Measurements from ENCODE around the gene APRT.

The APRT gene

DNA sequence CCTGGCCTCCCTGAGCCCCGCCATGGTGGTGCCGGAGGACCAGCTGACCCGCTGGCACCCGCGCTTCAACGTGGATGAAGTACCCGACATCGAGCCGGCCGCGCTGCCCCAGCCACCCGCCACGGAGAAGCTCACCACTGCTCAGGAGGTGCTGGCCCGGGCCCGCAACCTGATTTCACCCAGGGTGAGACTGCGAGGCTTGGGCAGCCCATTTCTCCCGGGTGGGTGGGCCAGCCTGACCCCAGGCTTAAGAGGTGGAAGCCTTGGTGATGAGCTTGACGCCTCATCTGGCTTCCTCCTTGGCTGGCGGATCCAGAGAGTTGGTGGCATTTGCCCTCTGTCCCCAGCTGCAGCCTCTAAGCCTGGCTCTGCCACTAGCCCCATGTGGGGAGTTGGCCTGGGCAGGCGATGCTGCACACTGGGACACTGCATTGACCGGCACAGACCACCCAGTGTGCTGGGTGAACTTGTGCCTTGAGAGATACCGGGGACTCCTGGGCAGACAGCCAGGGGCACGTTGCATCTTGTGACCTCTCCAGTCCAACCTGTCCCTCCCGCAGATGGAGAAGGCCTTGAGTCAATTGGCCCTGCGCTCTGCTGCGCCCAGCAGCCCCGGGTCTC is 5.1 kb downstream of the APRT start:
- no peak overlapping the region for H3K4me2 ChIP-seq (ENCODE audit: low read length)
- WGBS (ENCODE audit: extremely low coverage, insufficient coverage, low lambda C conversion rate) = no CpG with 5 or more reads among the region's 27 CpGs

DNA sequence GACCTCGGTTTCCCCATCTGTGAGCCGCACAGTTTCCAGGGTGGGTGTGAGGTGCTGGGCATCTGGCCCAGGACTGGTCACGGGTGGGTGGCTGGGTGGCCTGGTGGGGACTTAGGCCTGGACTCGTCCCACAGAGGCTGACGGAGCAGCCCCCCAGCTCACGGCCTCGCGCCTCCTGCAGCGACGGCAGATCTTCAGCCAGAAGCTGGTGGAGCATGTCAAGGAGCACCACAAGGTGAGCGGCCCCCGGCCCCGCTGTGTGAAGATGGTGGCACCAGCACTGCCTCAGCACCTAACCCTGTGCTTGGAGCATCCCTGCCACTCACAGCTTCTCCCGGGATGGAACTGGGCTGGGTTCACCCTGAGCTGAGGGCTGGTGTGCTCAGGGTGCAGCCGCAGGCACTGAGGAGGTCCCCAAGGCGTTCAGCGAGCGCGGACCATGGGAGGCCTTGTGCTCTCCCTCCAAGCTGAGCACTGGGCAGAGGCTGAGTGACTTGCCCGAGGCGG is 5.8 kb downstream of the APRT start:
- no peaks in the 10 kb centered on the region for H3K4me1 ChIP-seq (ENCODE audit: control insufficient read depth, low read depth, low read length)
- no peak overlapping the region for H2BK120ac ChIP-seq (ENCODE audit: low read depth, low read length)
- no CpG with 5 or more reads among the region's 21 CpGs for WGBS (ENCODE audit: extremely low coverage, insufficient coverage, low lambda C conversion rate)
- no peak for DNase-seq
- no peak overlapping the region for H3K9ac ChIP-seq (ENCODE audit: low read length)
- no peak overlapping the region for H3K27ac ChIP-seq (ENCODE audit: low read depth, low read length)
- peaks cover 20% of the 10 kb centered on the region for H3K36me3 ChIP-seq (ENCODE audit: control insufficient read depth, insufficient read depth, low read length)
- no peak overlapping the region for H4K8ac ChIP-seq (ENCODE audit: low read depth, low read length)
- no peak overlapping the region for H2AK5ac ChIP-seq (ENCODE audit: low read length)
- no peak overlapping the region for H2BK5ac ChIP-seq (ENCODE audit: low read length)
- no peak overlapping the region for H4K5ac ChIP-seq (ENCODE audit: low read length)
- H3K4me2 ChIP-seq (ENCODE audit: low read length) = no peak overlapping the region
- no peak overlapping the region for H3K18ac ChIP-seq (ENCODE audit: low read length)
- no peak overlapping the region for H3K4ac ChIP-seq (ENCODE audit: low read depth, low read length)
- peaks cover 24% of the 10 kb centered on the region for H3K79me2 ChIP-seq (ENCODE audit: control insufficient read depth, insufficient read depth, low read length)
- H3K4me3 ChIP-seq (ENCODE audit: low read length) = no peak overlapping the region
- peaks cover 12% of the 10 kb centered on the region for H3K79me1 ChIP-seq (ENCODE audit: low read length)
- H3K56ac ChIP-seq (ENCODE audit: low read length) = no peak overlapping the region
- no peaks in the 10 kb centered on the region for H3K27me3 ChIP-seq (ENCODE audit: insufficient read depth, low read length, poor library complexity)
- H2BK15ac ChIP-seq (replicated peaks; ENCODE audit: low read depth) = no peak overlapping the region
- no peak overlapping the region for H3K23ac ChIP-seq (ENCODE audit: low read length)

More for the DNA sequence above, 5.1 kb downstream of the APRT start:
- no peaks in the 10 kb centered on the region for H3K27me3 ChIP-seq (ENCODE audit: insufficient read depth, low read length, poor library complexity)
- H3K27ac ChIP-seq (ENCODE audit: low read depth, low read length) = no peak overlapping the region
- no peak overlapping the region for H3K18ac ChIP-seq (ENCODE audit: low read length)
- H4K8ac ChIP-seq (ENCODE audit: low read depth, low read length) = no peak overlapping the region
- no peak overlapping the region for H4K5ac ChIP-seq (ENCODE audit: low read length)
- peaks cover 30% of the 10 kb centered on the region for H3K79me2 ChIP-seq (ENCODE audit: control insufficient read depth, insufficient read depth, low read length)
- H2BK15ac ChIP-seq (replicated peaks; ENCODE audit: low read depth) = no peak overlapping the region
- H3K4me3 ChIP-seq (ENCODE audit: low read length) = no peak overlapping the region
- H2BK5ac ChIP-seq (ENCODE audit: low read length) = no peak overlapping the region
- DNase-seq = no peak
- H2AK5ac ChIP-seq (ENCODE audit: low read length) = no peak overlapping the region
- H3K9ac ChIP-seq (ENCODE audit: low read length) = no peak overlapping the region
- H3K56ac ChIP-seq (ENCODE audit: low read length) = no peak overlapping the region
- no peak overlapping the region for H3K23ac ChIP-seq (ENCODE audit: low read length)
- no peaks in the 10 kb centered on the region for H3K4me1 ChIP-seq (ENCODE audit: control insufficient read depth, low read depth, low read length)
- H2BK120ac ChIP-seq (ENCODE audit: low read depth, low read length) = no peak overlapping the region
- H3K36me3 ChIP-seq (ENCODE audit: control insufficient read depth, insufficient read depth, low read length) = peaks cover 20% of the 10 kb centered on the region
- H3K4ac ChIP-seq (ENCODE audit: low read depth, low read length) = no peak overlapping the region
- H3K79me1 ChIP-seq (ENCODE audit: low read length) = peaks cover 12% of the 10 kb centered on the region

DNA sequence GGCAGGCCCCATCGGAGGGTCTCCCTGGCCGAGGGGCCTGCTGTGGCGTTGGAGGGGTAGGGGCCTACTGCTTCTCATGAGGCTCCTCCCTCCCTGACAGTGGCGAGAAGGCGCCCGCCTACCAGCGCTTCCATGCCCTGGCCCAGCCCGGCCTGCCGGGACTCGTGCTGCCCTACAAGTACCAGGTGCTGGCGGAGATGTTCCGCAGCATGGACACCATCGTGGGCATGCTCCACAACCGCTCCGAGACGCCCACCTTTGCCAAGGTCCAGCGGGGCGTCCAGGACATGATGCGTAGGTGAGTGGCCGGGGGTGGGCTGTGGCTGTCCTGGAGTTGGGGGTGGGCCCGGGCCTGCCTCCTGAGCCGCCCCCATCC is 6.4 kb downstream of the APRT start:
- no peak overlapping the region for H3K4ac ChIP-seq (ENCODE audit: low read depth, low read length)
- H4K5ac ChIP-seq (ENCODE audit: low read length) = no peak overlapping the region
- no peak overlapping the region for H3K4me2 ChIP-seq (ENCODE audit: low read length)
- H3K79me1 ChIP-seq (ENCODE audit: low read length) = peaks cover 9% of the 10 kb centered on the region
- no peak overlapping the region for H3K18ac ChIP-seq (ENCODE audit: low read length)
- peaks cover 20% of the 10 kb centered on the region for H3K36me3 ChIP-seq (ENCODE audit: control insufficient read depth, insufficient read depth, low read length)
- no peak overlapping the region for H4K8ac ChIP-seq (ENCODE audit: low read depth, low read length)
- H3K27me3 ChIP-seq (ENCODE audit: insufficient read depth, low read length, poor library complexity) = no peaks in the 10 kb centered on the region
- H3K9ac ChIP-seq (ENCODE audit: low read length) = peak overlapping the region; percentile 98
- peak overlapping the region; percentile 92 for H3K56ac ChIP-seq (ENCODE audit: low read length)
- no peaks in the 10 kb centered on the region for H3K4me1 ChIP-seq (ENCODE audit: control insufficient read depth, low read depth, low read length)
- no peak overlapping the region for H2BK5ac ChIP-seq (ENCODE audit: low read length)
- no peak for DNase-seq
- H3K23ac ChIP-seq (ENCODE audit: low read length) = no peak overlapping the region
- peaks cover 18% of the 10 kb centered on the region for H3K79me2 ChIP-seq (ENCODE audit: control insufficient read depth, insufficient read depth, low read length)
- no peak overlapping the region for H3K4me3 ChIP-seq (ENCODE audit: low read length)
- H2BK15ac ChIP-seq (replicated peaks; ENCODE audit: low read depth) = no peak overlapping the region
- H2BK120ac ChIP-seq (ENCODE audit: low read depth, low read length) = no peak overlapping the region
- WGBS (ENCODE audit: extremely low coverage, insufficient coverage, low lambda C conversion rate) = no CpG with 5 or more reads among the region's 22 CpGs
- H2AK5ac ChIP-seq (ENCODE audit: low read length) = no peak overlapping the region
- no peak overlapping the region for H3K27ac ChIP-seq (ENCODE audit: low read depth, low read length)

DNA sequence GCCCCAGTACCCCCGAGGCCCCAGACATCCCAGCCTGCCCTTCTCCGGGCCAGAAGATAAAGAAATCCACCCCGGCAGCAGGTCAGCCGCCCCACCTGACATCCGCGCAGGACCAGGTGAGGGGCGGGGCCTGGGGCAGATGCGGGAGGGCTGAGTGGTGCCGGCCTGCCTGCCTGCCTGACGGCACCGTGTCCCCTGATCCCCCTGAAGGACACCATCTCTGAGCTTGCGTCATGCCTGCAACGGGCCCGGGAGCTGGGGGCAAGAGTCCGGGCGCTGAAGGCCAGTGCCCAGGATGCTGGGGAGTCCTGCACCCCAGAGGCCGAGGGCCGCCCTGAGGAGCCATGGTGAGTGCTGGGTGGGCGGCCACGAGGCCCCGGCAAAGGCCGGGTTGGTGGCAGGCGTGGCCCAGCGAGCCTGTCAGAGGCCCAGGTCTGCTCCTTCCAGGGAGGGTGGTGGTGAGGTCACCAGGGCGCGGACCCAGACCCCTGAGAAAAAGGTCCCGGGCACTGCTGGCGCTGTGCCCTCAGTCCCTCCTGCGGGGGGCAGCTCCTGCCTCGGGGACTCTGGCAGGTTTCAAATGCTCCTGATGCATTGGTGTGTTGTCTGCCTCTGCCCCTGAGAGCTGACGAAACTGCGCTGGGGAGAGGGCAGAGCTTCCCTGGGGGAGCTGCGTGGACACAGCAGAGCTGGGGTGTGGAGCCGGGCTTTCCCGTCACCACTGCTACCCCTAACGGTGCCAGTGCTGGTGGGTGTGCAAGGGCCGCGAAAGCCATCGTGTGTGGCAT is 7.0 kb downstream of the APRT start:
- H3K9ac ChIP-seq (ENCODE audit: low read length) = peak overlapping the region; percentile 98
- H3K4ac ChIP-seq (ENCODE audit: low read depth, low read length) = peak overlapping the region; percentile 93
- no peak overlapping the region for H4K8ac ChIP-seq (ENCODE audit: low read depth, low read length)
- peak overlapping the region; percentile 92 for H3K56ac ChIP-seq (ENCODE audit: low read length)
- no peak overlapping the region for H2BK120ac ChIP-seq (ENCODE audit: low read depth, low read length)
- H3K4me1 ChIP-seq (ENCODE audit: control insufficient read depth, low read depth, low read length) = no peaks in the 10 kb centered on the region
- no peak overlapping the region for H3K27ac ChIP-seq (ENCODE audit: low read depth, low read length)
- H3K79me1 ChIP-seq (ENCODE audit: low read length) = peaks cover 8% of the 10 kb centered on the region
- peaks cover 12% of the 10 kb centered on the region for H3K79me2 ChIP-seq (ENCODE audit: control insufficient read depth, insufficient read depth, low read length)
- peaks cover 20% of the 10 kb centered on the region for H3K36me3 ChIP-seq (ENCODE audit: control insufficient read depth, insufficient read depth, low read length)
- peak overlapping the region; percentile 81 for H3K4me2 ChIP-seq (ENCODE audit: low read length)
- peak; percentile 55 for DNase-seq
- H2BK5ac ChIP-seq (ENCODE audit: low read length) = no peak overlapping the region
- H2BK15ac ChIP-seq (replicated peaks; ENCODE audit: low read depth) = no peak overlapping the region
- H3K18ac ChIP-seq (ENCODE audit: low read length) = peak overlapping the region; percentile 90
- peak overlapping the region; percentile 84 for H3K4me3 ChIP-seq (ENCODE audit: low read length)
- H3K27me3 ChIP-seq (ENCODE audit: insufficient read depth, low read length, poor library complexity) = no peaks in the 10 kb centered on the region
- H3K23ac ChIP-seq (ENCODE audit: low read length) = no peak overlapping the region
- H4K5ac ChIP-seq (ENCODE audit: low read length) = no peak overlapping the region
- no CpG with 5 or more reads among the region's 39 CpGs for WGBS (ENCODE audit: extremely low coverage, insufficient coverage, low lambda C conversion rate)
- H2AK5ac ChIP-seq (ENCODE audit: low read length) = no peak overlapping the region

DNA sequence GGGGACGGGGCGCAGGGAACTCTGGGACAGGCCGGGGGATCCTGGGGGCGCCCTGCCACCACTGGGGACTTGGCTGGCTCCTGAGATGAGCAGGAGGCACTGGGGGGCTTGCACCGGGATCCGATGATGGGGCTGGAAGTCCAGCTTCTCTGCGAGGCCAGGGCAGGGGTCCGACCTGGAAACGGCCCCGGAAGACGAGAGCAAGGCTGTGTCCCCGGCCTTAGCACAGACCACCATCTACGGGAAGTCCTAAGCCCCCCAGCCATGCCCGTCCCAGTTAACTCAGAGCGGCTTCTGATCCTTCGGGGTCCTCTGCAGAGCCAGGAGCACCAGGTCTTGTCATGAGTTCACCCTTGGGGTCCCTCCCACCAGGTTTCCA is 7.6 kb downstream of the APRT start:
- peak overlapping the region; percentile 92 for H3K56ac ChIP-seq (ENCODE audit: low read length)
- no peak overlapping the region for H2BK15ac ChIP-seq (replicated peaks; ENCODE audit: low read depth)
- H3K4me3 ChIP-seq (ENCODE audit: low read length) = peak overlapping the region; percentile 84
- peaks cover 18% of the 10 kb centered on the region for H3K36me3 ChIP-seq (ENCODE audit: control insufficient read depth, insufficient read depth, low read length)
- no peak overlapping the region for H3K27ac ChIP-seq (ENCODE audit: low read depth, low read length)
- H3K79me1 ChIP-seq (ENCODE audit: low read length) = peaks cover 8% of the 10 kb centered on the region
- peak overlapping the region; percentile 90 for H3K18ac ChIP-seq (ENCODE audit: low read length)
- no peak overlapping the region for H4K8ac ChIP-seq (ENCODE audit: low read depth, low read length)
- H2BK5ac ChIP-seq (ENCODE audit: low read length) = no peak overlapping the region
- no peaks in the 10 kb centered on the region for H3K4me1 ChIP-seq (ENCODE audit: control insufficient read depth, low read depth, low read length)
- DNase-seq = no peak
- H3K9ac ChIP-seq (ENCODE audit: low read length) = peak overlapping the region; percentile 98
- H3K27me3 ChIP-seq (ENCODE audit: insufficient read depth, low read length, poor library complexity) = no peaks in the 10 kb centered on the region
- peak overlapping the region; percentile 81 for H3K4me2 ChIP-seq (ENCODE audit: low read length)
- no peak overlapping the region for H2BK120ac ChIP-seq (ENCODE audit: low read depth, low read length)
- peak overlapping the region; percentile 94 for H3K23ac ChIP-seq (ENCODE audit: low read length)
- H4K5ac ChIP-seq (ENCODE audit: low read length) = no peak overlapping the region
- H2AK5ac ChIP-seq (ENCODE audit: low read length) = no peak overlapping the region
- peak overlapping the region; percentile 93 for H3K4ac ChIP-seq (ENCODE audit: low read depth, low read length)
- no CpG with 5 or more reads among the region's 16 CpGs for WGBS (ENCODE audit: extremely low coverage, insufficient coverage, low lambda C conversion rate)
- peaks cover 12% of the 10 kb centered on the region for H3K79me2 ChIP-seq (ENCODE audit: control insufficient read depth, insufficient read depth, low read length)

All from mesendoderm (in vitro differentiated cells).